Measurements from ENCODE around the gene FAM114A1. TPM values are rescaled to one million over a fixed set of nuclear protein-coding genes. Genes with fewer than 3 reads are reported as not detected.
"Not testable (repeated sequence)": the region's sequence is repeated elsewhere in the genome, so short reads cannot be mapped to it uniquely, and the experiment has no call there.

Gene FAM114A1
- total RNA-seq, 1 donor from 2014 or later = 117 TPM

GRCh38 chr4:38965866-38966265 lies 98.3 kb downstream of the FAM114A1 start:
- no peak for DNase-seq (ENCODE audit: low read depth, low spot score)

- no peak for DNase-seq (ENCODE audit: low read depth, low spot score)
Measured at GRCh38 chr4:38967260-38968095, 99.9 kb downstream of the FAM114A1 start.

GRCh38 chr4:38968668-38969067 lies 101.1 kb downstream of the FAM114A1 start:
- DNase-seq (ENCODE audit: low read depth, low spot score) = no peak

GRCh38 chr4:38976308-38976707 lies 108.7 kb downstream of the FAM114A1 start:
- no peak for DNase-seq (ENCODE audit: low read depth, low spot score)

GRCh38 chr4:38979081-38979480 lies 111.5 kb downstream of the FAM114A1 start:
- no peak for DNase-seq (ENCODE audit: low read depth, low spot score)

GRCh38 chr4:38979511-38980230 lies 112.1 kb downstream of the FAM114A1 start:
- DNase-seq (ENCODE audit: low read depth, low spot score) = no peak

DNA sequence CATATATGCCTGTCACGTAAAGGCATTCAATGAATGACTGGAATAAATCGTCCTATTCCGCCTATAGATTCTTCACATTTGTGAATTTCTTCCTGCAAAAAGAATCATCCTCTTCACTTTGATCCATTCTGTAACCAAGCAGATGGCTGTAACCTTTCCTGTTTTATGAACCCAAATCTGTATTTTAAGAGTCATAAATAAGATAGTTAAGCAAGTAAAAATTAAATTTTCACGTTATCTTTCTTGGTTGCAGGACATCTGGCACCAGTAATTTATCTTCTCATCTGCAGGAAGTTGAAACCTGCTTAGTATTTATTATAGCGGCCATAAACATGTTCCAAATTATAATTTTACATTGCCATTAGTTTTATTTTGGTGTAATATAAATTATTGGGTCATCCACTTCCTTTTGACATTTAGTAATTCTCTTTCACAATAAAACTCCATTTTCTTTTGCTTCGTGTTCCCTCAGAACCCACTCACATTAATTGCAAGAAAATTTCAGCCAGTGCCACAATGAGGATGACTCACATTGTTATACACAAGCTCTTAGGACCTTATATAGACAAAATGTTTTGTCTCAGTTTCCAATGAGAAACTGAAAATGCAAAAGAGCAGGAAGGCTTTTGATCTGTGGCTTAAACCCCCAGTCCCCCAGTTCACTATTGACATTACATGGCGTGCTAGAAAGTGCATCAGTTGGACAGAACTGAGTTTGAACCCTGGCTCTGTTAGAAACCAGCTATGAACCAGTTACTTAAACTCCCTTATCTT lies 113.5 kb downstream of the FAM114A1 start:
- DNase-seq (ENCODE audit: low read depth, low spot score) = peak; percentile 17

DNA sequence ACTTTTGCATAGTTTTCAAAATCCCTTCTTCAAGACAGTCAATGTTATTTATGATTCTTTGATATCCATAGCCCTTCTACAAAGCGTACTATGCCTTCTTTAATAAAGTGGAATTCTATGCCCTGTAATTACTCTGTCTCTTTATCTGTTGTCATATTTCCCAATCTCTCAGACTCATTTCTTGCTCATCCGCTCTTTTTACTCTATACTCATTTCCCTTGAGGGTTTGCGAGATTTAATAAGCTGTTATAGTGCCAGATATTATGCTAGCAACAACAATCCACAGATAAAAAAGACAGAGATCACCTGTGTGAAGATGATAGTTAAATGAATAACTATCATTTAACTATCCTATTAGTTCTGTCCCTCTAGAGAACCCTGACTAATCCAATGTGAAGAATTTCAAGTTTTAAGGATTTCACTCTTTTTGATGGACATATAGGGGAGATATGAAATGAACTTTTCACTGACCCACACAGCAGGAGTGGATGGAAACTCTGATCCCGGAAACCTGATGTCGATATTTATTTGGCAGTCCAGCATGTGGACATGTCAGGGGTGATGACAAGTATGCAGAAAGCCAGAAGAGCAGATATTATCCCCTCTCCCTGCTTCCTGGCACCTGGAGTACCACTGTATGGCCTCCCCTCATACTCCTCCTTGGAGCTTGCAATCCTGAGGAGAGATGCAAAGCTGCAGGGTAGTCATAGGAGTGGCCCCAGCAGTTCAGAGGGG lies 114.9 kb downstream of the FAM114A1 start:
- DNase-seq (ENCODE audit: low read depth, low spot score) = no peak

DNA sequence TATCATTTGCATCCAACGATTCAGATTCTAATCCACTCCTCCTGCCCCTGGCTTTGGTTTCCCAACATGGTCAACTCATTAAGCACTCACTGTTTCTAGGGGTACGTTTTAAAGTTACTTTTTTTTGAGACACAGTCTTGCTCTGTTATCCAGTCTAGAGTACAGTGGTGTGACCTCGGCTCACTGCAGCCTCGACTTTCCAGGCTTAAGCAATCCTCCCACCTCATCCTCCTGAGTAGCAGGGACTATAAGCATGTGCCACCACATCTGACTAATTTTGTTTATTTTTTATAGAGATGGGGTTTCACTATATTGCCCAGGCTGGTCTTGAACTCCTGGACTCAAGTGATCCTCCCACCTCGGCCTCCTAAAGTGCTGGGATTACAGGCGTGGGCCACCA lies 115.7 kb downstream of the FAM114A1 start:
- DNase-seq (ENCODE audit: low read depth, low spot score) = no peak

DNA sequence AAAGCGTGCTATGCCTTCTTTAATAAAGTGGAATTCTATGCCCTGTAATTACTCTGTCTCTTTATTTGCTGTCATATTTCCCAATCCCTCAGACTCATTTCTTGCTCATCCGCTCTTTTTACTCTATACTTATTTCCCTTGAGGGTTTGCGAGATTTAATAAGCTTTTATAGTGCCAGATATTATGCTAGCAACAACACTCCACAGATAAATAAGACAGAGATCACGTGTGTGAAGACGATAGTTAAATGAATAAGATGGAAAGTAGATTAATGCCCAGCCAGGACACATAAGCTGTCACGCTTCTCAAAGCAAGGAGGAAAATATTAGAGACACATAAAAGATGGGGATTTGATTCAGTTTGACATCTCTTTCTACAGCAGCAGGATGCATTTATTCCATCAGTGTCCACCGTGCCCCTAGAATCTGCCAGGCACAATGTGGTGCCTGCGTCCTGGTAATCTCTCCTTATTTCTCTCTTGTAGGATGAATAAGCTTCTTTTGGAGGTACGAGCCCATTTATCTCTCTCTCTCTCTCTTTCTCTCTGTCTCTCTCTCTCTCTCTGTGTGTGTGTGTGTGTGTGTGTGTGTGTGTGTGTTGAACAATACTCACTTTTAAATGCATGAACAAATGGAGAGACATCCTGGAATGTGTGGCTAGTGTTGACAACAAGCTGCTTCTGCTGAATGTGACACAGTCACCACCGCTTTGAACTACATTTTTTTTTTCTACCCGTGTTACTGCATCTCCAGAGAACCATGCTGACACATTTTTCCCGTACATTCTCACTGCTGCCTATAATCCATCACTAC lies 116.4 kb downstream of the FAM114A1 start:
- DNase-seq (ENCODE audit: low read depth, low spot score) = no peak

- no peak for DNase-seq (ENCODE audit: low read depth, low spot score)
Measured at GRCh38 chr4:38985410-38986100, 117.9 kb downstream of the FAM114A1 start.

- DNase-seq (ENCODE audit: low read depth, low spot score) = no peak
Measured at GRCh38 chr4:38987491-38987890, 119.9 kb downstream of the FAM114A1 start.

- DNase-seq (ENCODE audit: low read depth, low spot score) = not testable (repeated sequence)
Measured at GRCh38 chr4:38988353-38988752, 120.7 kb downstream of the FAM114A1 start.

- DNase-seq (ENCODE audit: low read depth, low spot score) = no peak
Measured at GRCh38 chr4:38989487-38989886, 121.9 kb downstream of the FAM114A1 start.

DNA sequence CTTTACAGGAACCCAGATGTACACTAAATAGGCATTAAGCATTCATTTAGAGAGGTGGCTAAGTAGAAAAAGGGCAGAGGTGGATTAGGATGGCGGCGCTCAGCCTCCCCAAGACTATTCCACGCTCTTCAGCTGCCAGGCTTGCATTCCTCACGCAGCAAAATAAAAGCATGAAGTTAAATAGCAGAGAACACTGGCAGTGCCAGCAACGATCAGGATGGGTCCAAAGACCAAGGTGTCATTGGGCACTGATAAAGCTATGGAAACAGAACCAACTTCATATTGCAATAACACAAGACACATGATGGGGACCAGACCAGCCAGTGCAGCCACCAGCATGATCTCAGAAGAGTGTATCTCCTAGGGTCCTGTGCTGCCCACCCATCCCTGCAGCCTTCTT lies 122.6 kb downstream of the FAM114A1 start:
- DNase-seq (ENCODE audit: low read depth, low spot score) = no peak

DNA sequence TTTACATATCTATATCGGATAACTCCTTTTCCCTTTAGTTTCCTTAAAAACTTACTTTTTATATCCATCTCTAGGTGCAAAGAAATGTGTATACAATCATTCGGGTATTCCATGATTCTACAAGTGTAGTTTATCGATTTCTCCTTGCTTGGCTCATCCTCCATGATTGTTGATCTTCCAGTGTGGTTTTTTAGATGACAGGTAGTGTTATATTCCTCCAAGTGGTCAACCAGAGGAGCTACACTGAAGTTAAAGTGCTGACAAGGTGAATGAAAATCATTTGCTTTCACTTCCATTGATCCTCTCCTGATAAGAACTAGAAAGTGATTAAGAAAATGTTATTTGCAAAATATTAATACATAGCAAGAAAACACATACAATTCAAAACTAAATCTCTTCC lies 126.1 kb downstream of the FAM114A1 start:
- no peak for DNase-seq (ENCODE audit: low read depth, low spot score)

DNA sequence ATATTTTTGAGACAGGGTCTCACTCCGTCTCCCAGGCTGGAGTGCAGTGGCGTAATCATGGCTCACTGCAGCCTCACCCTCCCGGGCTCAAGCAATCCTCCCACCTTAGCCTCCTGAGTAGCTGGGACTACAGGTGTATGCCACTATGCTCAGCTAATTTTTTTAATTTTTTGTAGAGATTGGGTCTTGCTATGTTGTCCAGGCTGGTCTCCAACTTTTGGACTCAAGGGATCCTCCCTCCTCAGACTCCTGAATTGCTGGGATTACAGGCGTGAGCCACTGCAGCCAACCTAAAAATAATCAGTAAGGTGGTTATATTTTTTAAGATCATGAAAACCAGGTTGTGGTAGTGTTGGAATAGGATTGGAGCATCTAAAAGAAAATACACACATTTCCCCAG lies 126.5 kb downstream of the FAM114A1 start:
- no peak for DNase-seq (ENCODE audit: low read depth, low spot score)
